GM23248 (cell line): ENCODE measurements around the gene OXSM.

ENCODE experiments used
- EZH2 ChIP-seq: fragments of 200-600 bp; sonication (generic); IDR thresholded peaks from 2 replicates; pipeline ENCODE4 v1.6.1; 2018; ENCODE audit warnings: antibody characterized with exemption, mild to moderate bottlenecking; ENCODE audit not compliant: insufficient read depth, poor library complexity, severe bottlenecking
- EZH2phosphoT487 ChIP-seq: fragments of 200-600 bp; sonication (generic); IDR thresholded peaks from 2 replicates; pipeline ENCODE4 v1.6.1; 2018; ENCODE audit warnings: antibody characterized with exemption, moderate library complexity, mild to moderate bottlenecking, low read depth; ENCODE audit not compliant: insufficient read depth

DNA sequence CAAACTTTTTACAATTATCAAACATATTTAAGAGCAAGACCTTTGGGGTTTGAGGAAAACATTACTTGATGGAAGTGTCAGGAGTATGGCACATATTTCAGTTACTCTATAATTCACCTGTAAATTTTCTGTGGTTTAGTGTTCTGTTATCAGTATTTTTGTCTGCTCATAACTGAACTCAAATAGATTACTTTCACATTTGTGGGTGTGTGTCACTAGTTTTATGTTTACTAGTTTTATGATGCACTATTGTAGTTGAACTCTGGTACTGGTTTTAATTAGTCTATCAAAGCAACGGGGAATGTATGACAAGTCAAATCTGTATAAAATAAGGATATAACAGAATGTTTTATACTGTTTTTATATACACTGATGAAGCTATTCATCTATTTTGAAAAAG, 27.2 kb downstream of the OXSM start:
- TF ChIP-seq EZH2, result no peak
- TF ChIP-seq EZH2phosphoT487, result no peak
